Dendritic cell treated with granulocyte-macrophage colony-stimulating factor and Interleukin-4, amounts not matched to agents 40 ng/mL and 50 ng/mL, for 4 days (primary cell): Measurements from ENCODE around the gene APBB1IP.

Experiments used
- H3K27ac Mint-ChIP-seq: one replicate; pipeline ENCODE4 v1.8.0; 2022; ENCODE audit warnings: mild to moderate bottlenecking, mixed read lengths
- H3K27me3 Mint-ChIP-seq: one replicate; pipeline ENCODE4 v1.8.0; 2022; ENCODE audit warnings: mild to moderate bottlenecking, mixed read lengths
- H3K36me3 Mint-ChIP-seq: one replicate; pipeline ENCODE4 v1.8.0; 2022; ENCODE audit warnings: low read depth, mixed read lengths
- H3K4me1 Mint-ChIP-seq: one replicate; pipeline ENCODE4 v1.8.0; 2022; ENCODE audit warnings: low read depth, mixed read lengths
- H3K4me3 Mint-ChIP-seq: one replicate; pipeline ENCODE4 v1.8.0; 2022; ENCODE audit warnings: mild to moderate bottlenecking, moderate library complexity, mixed read lengths
- H3K9me3 Mint-ChIP-seq: one replicate; pipeline ENCODE4 v1.8.0; 2022; ENCODE audit warnings: mixed read lengths
- intact Hi-C: fragments of 100-400 bp; cut with micrococcal nuclease; formaldehyde crosslinking; loops from one replicate; pipeline ENCODE4 v1.15.0; 2022

APBB1IP gene

DNA sequence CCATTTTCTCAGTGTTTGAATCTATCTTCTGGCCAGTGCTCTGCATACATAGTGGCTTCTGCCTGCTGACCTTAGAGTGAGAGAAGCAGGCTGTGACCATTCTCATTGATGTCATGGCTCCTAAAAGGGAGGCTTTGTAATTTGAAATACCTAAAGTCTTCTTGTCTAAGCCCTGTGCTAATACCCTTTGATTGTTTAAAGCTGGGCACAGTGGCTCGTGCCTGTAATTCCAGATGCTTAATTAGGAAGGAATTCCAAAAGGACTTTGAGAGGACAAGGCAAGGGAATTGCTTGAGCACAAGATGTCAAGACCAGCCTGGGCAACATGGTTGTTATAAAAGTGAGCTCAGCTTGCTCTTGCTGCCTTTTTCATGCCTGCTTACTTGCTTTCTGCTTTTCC lies 81.7 kb downstream of the APBB1IP start:
- H3K9me3 Mint-ChIP-seq: peaks cover 8% of the 10 kb centered on the region
- intact Hi-C loops: no loop called here

DNA sequence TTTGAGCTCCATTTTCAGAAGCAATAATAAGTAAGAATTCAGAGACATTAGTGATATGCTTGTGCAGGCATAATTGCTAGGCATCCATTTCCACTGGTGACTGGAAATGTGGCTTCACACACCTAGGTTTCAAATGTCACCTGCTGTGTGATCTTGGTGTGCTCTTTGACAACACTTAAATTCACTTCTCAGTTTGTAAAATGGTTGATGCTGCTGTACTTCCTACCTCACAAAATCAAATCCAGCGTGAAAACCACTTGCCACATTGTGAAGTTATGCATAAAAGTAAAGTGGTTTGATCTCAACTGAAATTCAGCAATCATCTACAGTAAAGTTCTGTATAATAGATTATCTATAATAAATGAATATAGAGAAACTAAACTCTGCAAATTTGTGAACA lies 82.4 kb downstream of the APBB1IP start:
- intact Hi-C loops: no loop called here
- Mint-ChIP-seq H3K4me1 (peaks cover 51% of the 10 kb centered on the region), H3K9me3 (peaks cover 8% of the 10 kb centered on the region)

More for the DNA sequence above, 81.7 kb downstream of the APBB1IP start:
- H3K27ac Mint-ChIP-seq: no peak overlapping the region
- peaks cover 52% of the 10 kb centered on the region for H3K4me1 Mint-ChIP-seq
- no peak overlapping the region for H3K4me3 Mint-ChIP-seq
- no peaks in the 10 kb centered on the region for H3K27me3 Mint-ChIP-seq
- H3K36me3 Mint-ChIP-seq: peaks cover 100% of the 10 kb centered on the region

DNA sequence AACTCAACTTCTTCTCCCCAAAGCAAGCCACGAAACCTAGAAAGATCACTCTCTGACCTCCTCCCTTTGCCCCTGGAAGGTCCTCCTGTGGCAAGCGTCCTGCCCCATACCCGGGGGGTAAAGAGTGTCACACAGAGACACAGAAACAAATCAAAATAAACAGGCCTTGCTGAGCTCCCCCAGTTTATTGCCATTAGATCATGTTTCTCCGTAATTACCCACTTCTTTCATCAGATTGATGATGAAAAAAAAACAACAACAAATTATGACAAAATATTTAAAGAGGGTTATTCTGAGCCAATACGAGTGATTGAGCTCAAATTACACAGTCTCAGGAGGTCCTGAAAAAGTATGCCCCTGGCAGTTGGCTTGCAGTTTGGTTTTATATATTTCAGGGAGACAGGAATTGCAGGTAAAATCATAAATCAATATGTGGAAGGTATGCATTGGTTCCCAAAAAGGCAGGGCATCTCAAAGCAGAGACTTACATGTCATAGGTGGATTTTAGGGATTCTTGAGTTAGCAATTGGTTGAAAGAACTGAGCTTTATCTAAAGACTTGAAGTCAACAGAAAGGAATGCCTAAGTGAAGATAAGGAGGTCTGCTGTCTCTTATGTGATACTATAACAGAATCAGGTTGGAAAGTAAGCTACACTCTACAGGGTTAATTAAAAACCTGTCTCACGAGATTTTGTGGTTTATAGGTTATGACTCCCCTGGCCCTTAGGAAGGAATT lies 86.2 kb downstream of the APBB1IP start:
- Mint-ChIP-seq H3K27ac (peak overlapping the region; percentile 65), H3K4me1 (peaks cover 60% of the 10 kb centered on the region)

More for the DNA sequence above, 82.4 kb downstream of the APBB1IP start:
- H3K27me3 Mint-ChIP-seq: no peaks in the 10 kb centered on the region
- peaks cover 99% of the 10 kb centered on the region for H3K36me3 Mint-ChIP-seq
- no peak overlapping the region for H3K27ac Mint-ChIP-seq
- no peak overlapping the region for H3K4me3 Mint-ChIP-seq

DNA sequence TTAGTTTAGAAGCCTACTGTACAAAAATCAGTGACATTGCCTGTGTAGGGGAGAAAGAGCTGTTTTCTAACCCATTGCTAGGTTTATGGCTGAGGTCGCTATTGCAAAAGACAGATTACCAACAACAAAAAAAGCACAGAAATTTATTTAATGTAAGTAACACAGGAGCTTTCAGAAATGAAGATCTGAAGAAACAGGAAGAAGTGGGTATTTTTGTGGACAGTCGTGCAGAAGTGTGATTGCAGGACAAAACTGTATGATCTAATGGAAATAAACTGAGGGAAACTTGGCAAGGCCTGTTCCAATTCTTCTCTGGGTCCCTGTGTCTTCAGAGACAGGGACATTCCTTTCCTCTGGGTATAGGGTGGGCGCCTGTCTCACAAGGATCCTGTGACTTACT lies 87.4 kb downstream of the APBB1IP start:
- intact Hi-C loops: loop anchor here (5.0 kb wide), 1 partner anchor 43 kb away; no protein-coding TSS in a partner anchor
- Mint-ChIP-seq H3K4me1 (peaks cover 68% of the 10 kb centered on the region), H3K9me3 (no peaks in the 10 kb centered on the region), H3K27me3 (no peaks in the 10 kb centered on the region), H3K4me3 (no peak overlapping the region), H3K36me3 (peaks cover 87% of the 10 kb centered on the region), H3K27ac (peak overlapping the region; percentile 65)

More for the DNA sequence above, 86.2 kb downstream of the APBB1IP start:
- Mint-ChIP-seq H3K4me3 (no peak overlapping the region), H3K36me3 (peaks cover 90% of the 10 kb centered on the region), H3K9me3 (peaks cover 3% of the 10 kb centered on the region), H3K27me3 (no peaks in the 10 kb centered on the region)
- intact Hi-C loops: no loop called here

DNA sequence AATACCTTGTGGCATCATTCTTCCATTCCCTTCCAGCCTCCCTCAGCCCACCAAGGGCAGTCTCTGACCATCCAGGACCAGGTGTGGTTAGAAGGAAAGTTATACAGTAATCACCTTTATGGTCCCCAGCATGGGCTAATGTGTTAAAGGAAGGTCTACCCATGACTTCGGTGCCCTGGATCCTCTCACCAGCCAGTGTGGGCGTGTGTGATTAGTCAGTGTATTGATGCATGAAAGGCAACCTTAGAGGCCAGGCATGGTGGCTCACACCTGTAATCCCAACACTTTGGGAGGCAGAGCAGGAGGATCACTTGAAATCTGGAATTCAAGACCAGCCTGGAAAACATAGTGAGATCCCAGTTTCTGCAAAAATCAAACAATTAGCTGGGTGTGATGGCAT lies 88.9 kb downstream of the APBB1IP start:
- Mint-ChIP-seq H3K9me3 (no peaks in the 10 kb centered on the region), H3K27me3 (no peaks in the 10 kb centered on the region), H3K4me3 (no peak overlapping the region), H3K27ac (peak overlapping the region; percentile 60), H3K36me3 (peaks cover 85% of the 10 kb centered on the region), H3K4me1 (peaks cover 64% of the 10 kb centered on the region)
- intact Hi-C loops: loop anchor here (5.0 kb wide), 1 partner anchor 45 kb away; no protein-coding TSS in a partner anchor

DNA sequence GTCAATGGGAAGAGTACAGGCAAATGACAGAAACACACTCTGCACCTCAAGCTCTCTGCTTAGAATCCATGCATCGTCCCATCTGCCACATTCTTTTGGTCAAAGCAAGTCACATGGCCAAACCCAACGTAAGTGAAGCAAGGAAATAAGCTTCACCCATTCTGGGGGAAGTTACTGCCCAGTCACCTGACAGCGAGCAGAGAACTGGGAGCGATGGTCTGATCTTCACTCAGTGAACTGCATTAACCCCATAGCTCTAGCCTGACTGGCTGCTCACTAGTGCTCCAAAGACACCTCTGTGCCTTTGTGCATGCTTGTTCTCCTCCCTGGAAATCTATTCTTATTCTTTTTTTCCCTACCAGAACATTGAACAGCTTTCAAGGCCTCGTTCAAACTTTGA lies 89.9 kb downstream of the APBB1IP start:
- intact Hi-C loops: loop anchor here (5.0 kb wide), 1 partner anchor 46 kb away; no protein-coding TSS in a partner anchor
- no peaks in the 10 kb centered on the region for H3K9me3 Mint-ChIP-seq
- peaks cover 64% of the 10 kb centered on the region for H3K4me1 Mint-ChIP-seq
- no peaks in the 10 kb centered on the region for H3K27me3 Mint-ChIP-seq
- H3K36me3 Mint-ChIP-seq: peaks cover 85% of the 10 kb centered on the region
- H3K4me3 Mint-ChIP-seq: no peak overlapping the region
- peak overlapping the region; percentile 84 for H3K27ac Mint-ChIP-seq

DNA sequence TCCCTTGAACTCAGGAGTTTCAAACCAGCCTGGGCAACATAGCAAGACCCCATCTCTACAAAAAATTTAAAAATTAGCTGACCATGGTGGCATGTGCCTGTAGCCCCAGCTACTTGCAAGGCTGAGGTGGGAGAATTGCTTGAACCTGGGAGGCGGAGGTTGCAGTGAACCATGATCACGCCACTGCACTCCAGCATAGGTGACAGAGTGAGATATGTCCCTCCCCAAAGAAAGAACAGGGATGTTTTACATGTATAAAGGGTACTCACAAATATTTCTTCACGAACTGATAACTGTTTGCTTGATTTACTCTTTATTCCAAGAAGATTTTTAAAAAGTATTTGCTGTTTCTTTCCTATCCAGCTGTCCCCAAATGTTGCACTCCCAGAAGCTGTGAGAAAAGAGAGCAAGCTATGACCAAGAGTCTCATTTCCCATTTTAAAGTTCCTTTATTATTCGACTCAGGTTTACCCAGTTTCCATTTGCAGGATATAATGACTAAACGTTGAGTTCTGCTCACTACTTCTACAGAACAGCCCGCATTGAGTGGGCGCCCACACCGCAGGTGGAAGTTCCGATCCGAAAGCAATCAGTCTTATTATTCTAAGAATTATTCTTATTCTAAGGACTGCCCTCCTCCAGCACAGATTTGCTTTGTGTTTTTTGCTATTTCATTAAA lies 90.7 kb downstream of the APBB1IP start:
- Mint-ChIP-seq H3K4me1 (peaks cover 66% of the 10 kb centered on the region), H3K36me3 (peaks cover 85% of the 10 kb centered on the region), H3K4me3 (no peak overlapping the region), H3K27me3 (no peaks in the 10 kb centered on the region), H3K9me3 (no peaks in the 10 kb centered on the region), H3K27ac (peak overlapping the region; percentile 84)
- intact Hi-C loops: loop anchor here (5.0 kb wide), 1 partner anchor 47 kb away; no protein-coding TSS in a partner anchor

DNA sequence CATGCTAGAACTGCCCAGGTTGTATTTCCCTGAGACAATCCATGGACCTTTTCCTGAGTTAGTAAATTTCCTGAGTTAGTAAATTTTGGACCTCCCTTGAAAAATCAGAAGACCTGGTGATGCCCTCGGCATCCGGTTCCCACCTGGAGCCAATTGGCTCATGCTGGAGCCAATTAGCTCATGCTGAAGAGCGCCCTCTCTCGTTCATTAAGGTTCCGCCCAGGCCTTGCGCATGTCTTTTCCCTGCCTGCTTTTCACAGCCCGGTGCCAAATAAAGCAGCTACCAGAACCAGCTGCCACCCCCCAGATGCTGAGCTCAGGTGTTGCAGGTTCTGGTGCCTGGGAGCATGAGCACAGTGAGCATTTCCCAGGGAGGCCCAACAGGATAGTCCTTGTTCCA lies 96.2 kb downstream of the APBB1IP start:
- Mint-ChIP-seq H3K4me3 (no peak overlapping the region), H3K27me3 (no peaks in the 10 kb centered on the region), H3K9me3 (no peaks in the 10 kb centered on the region), H3K4me1 (peaks cover 31% of the 10 kb centered on the region), H3K36me3 (peaks cover 89% of the 10 kb centered on the region), H3K27ac (peak overlapping the region; percentile 44)
- intact Hi-C loops: no loop called here

DNA sequence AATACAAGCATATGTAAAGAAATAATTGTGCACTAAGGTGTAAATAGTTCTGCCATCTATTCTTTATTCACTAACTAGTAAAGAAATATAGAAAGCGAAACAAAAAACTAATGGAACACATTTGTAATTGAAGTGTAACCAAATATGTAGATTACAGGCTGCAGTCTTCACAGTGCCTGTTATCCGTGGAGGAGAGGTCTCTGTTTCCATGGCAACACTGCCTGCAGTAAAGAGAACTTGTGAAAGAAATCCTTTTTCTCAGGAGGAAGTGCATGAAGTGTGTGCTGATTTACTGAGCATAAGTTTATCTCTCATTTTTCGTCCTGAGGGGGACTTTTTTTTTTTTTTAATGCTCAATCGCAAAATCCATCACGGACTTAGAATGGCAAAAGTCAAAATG lies 102.5 kb downstream of the APBB1IP start:
- H3K4me1 Mint-ChIP-seq: peaks cover 39% of the 10 kb centered on the region
- peak overlapping the region; percentile 52 for H3K27ac Mint-ChIP-seq
- H3K4me3 Mint-ChIP-seq: no peak overlapping the region
- H3K36me3 Mint-ChIP-seq: peaks cover 95% of the 10 kb centered on the region
- H3K27me3 Mint-ChIP-seq: no peaks in the 10 kb centered on the region
- no peaks in the 10 kb centered on the region for H3K9me3 Mint-ChIP-seq
- intact Hi-C loops: loop anchor here (5.0 kb wide), 1 partner anchor 58 kb away; no protein-coding TSS in a partner anchor

DNA sequence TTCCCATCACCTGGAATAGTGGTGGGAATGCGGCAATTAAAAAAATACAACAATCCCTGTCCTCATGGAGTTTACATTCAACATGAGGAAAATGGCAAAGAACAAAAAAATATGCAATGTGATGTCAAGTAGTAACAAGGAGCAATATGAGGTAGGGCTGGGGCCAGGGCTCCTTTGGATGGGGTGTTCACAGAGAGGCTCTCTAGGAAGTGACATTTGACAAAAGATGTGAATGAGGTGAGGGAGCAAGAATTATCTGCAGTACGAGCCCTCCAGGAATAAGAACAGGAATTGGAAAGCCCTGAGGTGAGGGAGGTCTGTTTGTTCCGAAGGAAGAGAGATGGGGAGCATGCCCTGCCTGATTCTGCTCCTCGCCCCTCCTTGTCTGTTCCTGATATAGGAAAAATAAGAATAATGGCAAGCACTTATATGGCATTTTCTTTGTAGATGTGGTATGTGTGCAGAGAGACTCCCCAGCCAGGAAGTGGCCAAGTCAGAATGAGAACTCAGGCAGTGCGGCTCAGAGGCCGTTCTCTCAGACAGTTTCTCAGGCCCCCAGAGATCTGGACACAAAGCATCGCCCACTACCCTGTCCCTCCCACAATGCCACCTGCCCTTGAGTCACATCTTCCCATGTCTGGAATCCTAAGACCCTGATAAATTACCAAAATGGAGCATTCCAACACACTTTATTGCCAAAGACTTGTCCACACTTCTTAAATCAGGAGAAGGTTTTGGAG lies 105.6 kb downstream of the APBB1IP start:
- intact Hi-C loops: loop anchor here (5.0 kb wide), 1 partner anchor 61 kb away; no protein-coding TSS in a partner anchor
- H3K4me1 Mint-ChIP-seq: peaks cover 64% of the 10 kb centered on the region
- H3K36me3 Mint-ChIP-seq: peaks cover 91% of the 10 kb centered on the region
- no peak overlapping the region for H3K4me3 Mint-ChIP-seq
- H3K27me3 Mint-ChIP-seq: no peaks in the 10 kb centered on the region
- no peaks in the 10 kb centered on the region for H3K9me3 Mint-ChIP-seq
- peak overlapping the region; percentile 88 for H3K27ac Mint-ChIP-seq

DNA sequence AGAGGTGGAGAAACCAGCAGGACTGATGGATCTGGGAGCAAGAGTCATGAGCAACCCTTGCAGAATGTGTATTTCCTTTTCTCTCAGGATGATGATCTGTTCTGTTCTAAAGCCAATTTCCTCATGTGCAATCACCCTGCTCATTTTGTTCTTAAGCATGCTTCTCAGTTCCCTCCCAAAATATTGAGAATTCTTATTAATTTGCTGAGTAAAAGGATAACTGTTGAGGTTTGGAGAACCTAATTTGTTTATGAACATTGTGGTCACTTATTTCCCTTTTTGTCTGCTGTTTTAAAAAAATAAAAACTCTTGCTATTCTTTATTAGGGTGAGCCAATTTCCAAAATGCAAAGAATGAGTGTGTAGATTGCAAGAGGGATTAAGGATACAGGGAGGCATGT lies 106.8 kb downstream of the APBB1IP start:
- peaks cover 91% of the 10 kb centered on the region for H3K36me3 Mint-ChIP-seq
- intact Hi-C loops: loop anchor here (5.0 kb wide), 1 partner anchor 63 kb away; no protein-coding TSS in a partner anchor
- H3K4me1 Mint-ChIP-seq: peaks cover 69% of the 10 kb centered on the region

DNA sequence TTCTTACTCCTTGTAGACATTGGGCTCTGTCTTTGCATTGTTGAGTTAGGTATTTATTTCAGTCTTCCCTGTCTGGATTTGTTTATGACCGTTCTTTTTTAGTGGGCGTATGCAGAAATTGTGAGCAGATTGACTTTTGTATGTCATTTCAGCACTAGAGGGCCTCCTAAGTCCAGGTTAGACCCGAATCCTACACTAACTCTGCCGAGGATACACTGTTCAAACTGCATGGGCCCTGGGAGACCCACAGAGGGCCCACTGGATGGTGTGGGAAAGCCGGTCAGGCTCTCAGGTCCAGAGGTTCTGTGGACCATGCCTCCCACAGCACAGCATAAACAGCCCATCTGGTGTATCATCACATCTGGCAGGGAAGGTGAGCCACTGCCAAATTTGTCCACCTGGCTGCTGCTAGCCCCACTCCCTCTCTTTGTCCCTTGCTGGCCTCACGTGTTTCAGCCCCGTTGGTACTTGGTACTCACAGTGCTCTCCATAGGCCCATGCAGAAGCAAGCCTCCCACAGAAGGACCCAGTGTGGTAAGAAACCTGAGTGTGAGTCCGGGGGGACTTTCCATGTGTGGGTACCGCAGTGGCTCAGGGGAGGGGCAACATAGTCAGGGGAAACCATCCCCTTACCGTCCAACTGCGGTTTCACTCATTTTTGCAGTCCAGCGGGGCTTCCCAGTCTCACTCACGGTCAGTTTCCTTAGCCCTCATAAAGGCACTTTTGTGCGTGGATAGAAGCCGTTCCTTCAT lies 112.8 kb downstream of the APBB1IP start:
- Mint-ChIP-seq H3K27ac (peak overlapping the region; percentile 55), H3K27me3 (no peaks in the 10 kb centered on the region), H3K36me3 (peaks cover 98% of the 10 kb centered on the region), H3K4me1 (peaks cover 91% of the 10 kb centered on the region), H3K9me3 (peaks cover 15% of the 10 kb centered on the region), H3K4me3 (no peak overlapping the region)
- intact Hi-C loops: no loop called here

More for the DNA sequence above, 106.8 kb downstream of the APBB1IP start:
- Mint-ChIP-seq H3K4me3 (no peak overlapping the region), H3K27me3 (no peaks in the 10 kb centered on the region), H3K9me3 (peaks cover 7% of the 10 kb centered on the region), H3K27ac (peak overlapping the region; percentile 88)

DNA sequence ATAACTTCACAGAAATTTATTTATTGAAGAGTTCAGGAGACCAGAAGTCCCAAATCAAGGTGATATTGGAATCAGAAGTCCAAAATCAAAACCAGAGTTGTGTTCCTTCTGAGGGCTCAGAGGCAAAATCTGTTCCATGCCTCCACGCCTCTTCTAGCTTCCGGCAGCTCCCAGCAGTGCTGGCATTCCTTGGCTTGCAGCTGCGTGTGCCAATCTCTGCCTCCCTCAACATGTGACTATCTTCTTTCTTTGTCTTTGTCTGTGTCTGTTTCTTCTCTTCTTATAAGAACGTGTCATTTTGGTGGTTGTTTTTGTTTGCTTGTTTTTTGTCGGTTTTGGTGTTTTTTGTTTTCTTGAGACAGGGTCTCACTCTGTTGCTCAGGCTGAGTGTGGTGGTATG lies 116.1 kb downstream of the APBB1IP start:
- Mint-ChIP-seq H3K27me3 (no peaks in the 10 kb centered on the region), H3K4me1 (peaks cover 69% of the 10 kb centered on the region), H3K27ac (peak overlapping the region; percentile 91), H3K4me3 (no peak overlapping the region), H3K9me3 (peaks cover 15% of the 10 kb centered on the region), H3K36me3 (peaks cover 87% of the 10 kb centered on the region)
- intact Hi-C loops: no loop called here
